Measurements from ENCODE around the gene TUBA1C. TPM values are rescaled to one million over a fixed set of nuclear protein-coding genes. Genes with fewer than 3 reads are reported as not detected.

TUBA1C gene
- polyA plus RNA-seq, 1 of the 3 experiments (the other 2 are of a cell fraction), result 3.3 TPM

- no peak for TF ChIP-seq PBX3 (IDR thresholded peaks at IDR 0.05)
- no peak for TF ChIP-seq ZBTB33 (IDR thresholded peaks at IDR 0.05; ENCODE audit: borderline replicate concordance, low read depth)
- no peak for TF ChIP-seq RXRA (IDR thresholded peaks at IDR 0.05; ENCODE audit: borderline replicate concordance, low read depth)
- no peak for TF ChIP-seq IRF3 (IDR thresholded peaks at IDR 0.05; ENCODE audit: low read depth, low read length)
- no peak for TF ChIP-seq NRF1 (IDR thresholded peaks at IDR 0.05; ENCODE audit: low read depth, low read length)
Measured at GRCh38 chr12:49323524-49324097, 58.7 kb downstream of the TUBA1C start (continued).

Other genes starting within 250 kb of the TUBA1C start
- gene PRKAG1, start 246.3 kb upstream of the TUBA1C start, polyA plus RNA-seq (2012; rRNA removed), result 75.1 and 113 TPM in 2 replicates
- 16.3 and 30.5 TPM in 2 replicates for gene KMT2D, start 204.3 kb upstream of the TUBA1C start, polyA plus RNA-seq (2012; rRNA removed)
- gene RHEBL1, start 195.1 kb upstream of the TUBA1C start, polyA plus RNA-seq (2012; rRNA removed), result 2.2 and 2.3 TPM in 2 replicates
- 0.08 and 0.13 TPM in 2 replicates for gene DHH, start 170.3 kb upstream of the TUBA1C start, polyA plus RNA-seq (2012; rRNA removed)
- 43.0 and 61.4 TPM in 2 replicates for gene LMBR1L, start 154.2 kb upstream of the TUBA1C start, polyA plus RNA-seq (2012; rRNA removed)
- 2,454 and 2,856 TPM in 2 replicates for gene TUBA1B, start 133.7 kb upstream of the TUBA1C start, polyA plus RNA-seq (2012; rRNA removed)
- 1,427 and 1,906 TPM in 2 replicates for gene TUBA1A, start 76.0 kb upstream of the TUBA1C start, polyA plus RNA-seq (2012; rRNA removed)
- 1.7 and 1.9 TPM in 2 replicates for gene PRPH, start 30.1 kb downstream of the TUBA1C start, polyA plus RNA-seq (2012; rRNA removed)
- gene TROAP, start 58.2 kb downstream of the TUBA1C start, polyA plus RNA-seq (2012; rRNA removed), result 15.0 and 26.2 TPM in 2 replicates
- 9.8 and 14.6 TPM in 2 replicates for gene C1QL4, start 72.1 kb downstream of the TUBA1C start, polyA plus RNA-seq (2012; rRNA removed)
- gene DNAJC22, start 81.8 kb downstream of the TUBA1C start, polyA plus RNA-seq (2012; rRNA removed), result 4.5 and 5.3 TPM in 2 replicates
- gene SPATS2, start 102.4 kb downstream of the TUBA1C start, polyA plus RNA-seq (2012; rRNA removed), result 72.9 and 90.2 TPM in 2 replicates

Measured in SK-N-SH (cell line).